Mucosa of stomach (tissue), 1 donor: ENCODE results near the gene PLVAP.

ENCODE experiments used
- H3K27me3 ChIP-seq: one replicate; pipeline ENCODE4 v1.7.0; 2013; ENCODE audit warnings: mild to moderate bottlenecking, low read length; ENCODE audit not compliant: control insufficient read depth, insufficient read depth
- H3K36me3 ChIP-seq: one replicate; pipeline ENCODE4 v1.7.0; 2013; ENCODE audit warnings: low read length; ENCODE audit not compliant: control insufficient read depth, insufficient read depth
- H3K4me1 ChIP-seq: one replicate; pipeline ENCODE4 v1.7.0; 2013; ENCODE audit warnings: mild to moderate bottlenecking, low read length; ENCODE audit not compliant: control insufficient read depth, insufficient read depth
- H3K4me3 ChIP-seq: one replicate; pipeline ENCODE4 v1.7.0; 2013; ENCODE audit warnings: low read length
- H3K9ac ChIP-seq: one replicate; pipeline ENCODE4 v1.7.0; 2013; ENCODE audit warnings: mild to moderate bottlenecking, low read length, moderate library complexity
- H3K9me3 ChIP-seq: one replicate; pipeline ENCODE4 v1.7.0; 2013; ENCODE audit warnings: mild to moderate bottlenecking, low read length, moderate library complexity; ENCODE audit not compliant: control insufficient read depth
- donor health status: Pancreatic carcinoma.

The PLVAP gene

GRCh38 chr19:17304386-17305215 lies 72.5 kb downstream of the PLVAP start:
- Histone ChIP-seq H3K9ac (no peak overlapping the region), H3K4me1 (peaks cover 32% of the 10 kb centered on the region), H3K36me3 (no peaks in the 10 kb centered on the region), H3K27me3 (no peaks in the 10 kb centered on the region), H3K4me3 (no peak overlapping the region), H3K9me3 (no peaks in the 10 kb centered on the region)

- Histone ChIP-seq H3K9me3 (no peaks in the 10 kb centered on the region), H3K4me1 (peaks cover 32% of the 10 kb centered on the region)
Measured at GRCh38 chr19:17303940-17304267, 73.2 kb downstream of the PLVAP start.

GRCh38 chr19:17303167-17303939 lies 73.8 kb downstream of the PLVAP start, which contains the start of gene ABHD8:
TSS of gene ABHD8 (minus strand) at chr19:17303425. CDS start at chr19:17301616, 1,809 bp downstream.
- peak within 1 kb of the TSS; percentile 36 for H3K4me3 ChIP-seq
- H3K4me1 ChIP-seq: peaks cover 32% of the 10 kb centered on the region
- no peaks in the 10 kb centered on the region for H3K36me3 ChIP-seq
- H3K9ac ChIP-seq: peak within 1 kb of the TSS; percentile 75
- no peaks in the 10 kb centered on the region for H3K27me3 ChIP-seq
- H3K9me3 ChIP-seq: no peaks in the 10 kb centered on the region

More at GRCh38 chr19:17303940-17304267, 73.2 kb downstream of the PLVAP start:
- H3K4me3 ChIP-seq: no peak overlapping the region
- no peaks in the 10 kb centered on the region for H3K27me3 ChIP-seq
- no peak overlapping the region for H3K9ac ChIP-seq
- no peaks in the 10 kb centered on the region for H3K36me3 ChIP-seq

- Histone ChIP-seq H3K27me3 (no peaks in the 10 kb centered on the region), H3K36me3 (no peaks in the 10 kb centered on the region), H3K4me3 (peak overlapping the region; percentile 36), H3K9me3 (no peaks in the 10 kb centered on the region), H3K9ac (peak overlapping the region; percentile 75), H3K4me1 (peaks cover 32% of the 10 kb centered on the region)
Measured at GRCh38 chr19:17302391-17303166, 74.6 kb downstream of the PLVAP start.
